WTC11 (cell line): ENCODE measurements around the gene LORICRIN. TPM values are rescaled to one million over a fixed set of nuclear protein-coding genes. Genes with fewer than 3 reads are reported as not detected.

Experiments
- ATAC-seq: fragments of 200-7000 bp; cut with Tn5 transposase; 2 replicates; pipeline ENCODE4 v1.10.0; 2021; ENCODE audit warnings: mild to moderate bottlenecking, moderate library complexity
- CTCF ChIA-PET: fragments of 300-600 bp; sonication (Branson Sonifier 250); formaldehyde crosslinking; loops from one replicate; lab custom pipeline; 2021; ENCODE audit warnings: antibody characterized with exemption; lab: Charles Lee
- POLR2A ChIA-PET: fragments of 350-600 bp; sonication (Branson Sonifier 250); formaldehyde crosslinking; loops from one replicate; lab custom pipeline; 2021; ENCODE audit warnings: antibody characterized with exemption; lab: Charles Lee
- DNase-seq: peaks from one replicate; pipeline ENCODE4 v3.0.0; 2021; ENCODE audit warnings: low spot score
- H3K27ac Mint-ChIP-seq: 2 replicates; pipeline ENCODE4 v1.8.0; 2021; ENCODE audit warnings: mixed read lengths
- H3K27me3 Mint-ChIP-seq: 2 replicates; pipeline ENCODE4 v1.8.0; 2021; ENCODE audit warnings: low read depth, mild to moderate bottlenecking, moderate library complexity, mixed read lengths
- H3K36me3 Mint-ChIP-seq: 2 replicates; pipeline ENCODE4 v1.8.0; 2021; ENCODE audit warnings: mixed read lengths
- H3K4me1 Mint-ChIP-seq: 2 replicates; pipeline ENCODE4 v1.8.0; 2022; ENCODE audit warnings: mixed read lengths
- H3K4me3 Mint-ChIP-seq: 2 replicates; pipeline ENCODE4 v1.8.0; 2021; ENCODE audit warnings: mild to moderate bottlenecking, moderate library complexity, mixed read lengths
- H3K9me3 Mint-ChIP-seq: 2 replicates; pipeline ENCODE4 v1.8.0; 2021; ENCODE audit warnings: mixed read lengths
- FOXJ3 ChIP-seq: sonication (generic); formaldehyde crosslinking; IDR thresholded peaks from 2 replicates; pipeline ENCODE4 v1.9.0; 2021; ENCODE audit warnings: missing genetic modification reagents, mild to moderate bottlenecking, borderline replicate concordance
- JUN ChIP-seq: sonication (generic); formaldehyde crosslinking; IDR thresholded peaks from 2 replicates; pipeline ENCODE4 v1.8.0; 2023; ENCODE audit warnings: mild to moderate bottlenecking, missing genetic modification reagents
- MXD4 ChIP-seq: fragments of 250-450 bp; sonication (Bioruptor Pico); IDR thresholded peaks from 2 replicates; pipeline ENCODE4 v1.8.0; 2021; ENCODE audit warnings: mild to moderate bottlenecking, moderate library complexity, borderline replicate concordance
- NFE2L1 ChIP-seq: sonication (generic); formaldehyde crosslinking; IDR thresholded peaks from 2 replicates; pipeline ENCODE4 v1.8.1; 2023; ENCODE audit warnings: missing genetic modification reagents
- TEAD4 ChIP-seq: sonication (generic); formaldehyde crosslinking; IDR thresholded peaks from 2 replicates; pipeline ENCODE4 v1.8.0; 2022; ENCODE audit warnings: mild to moderate bottlenecking, missing genetic modification reagents
- ZNF423 ChIP-seq: fragments of 250-450 bp; sonication (Bioruptor Pico); IDR thresholded peaks from 2 replicates; pipeline ENCODE4 v2.1.2; 2022; ENCODE audit warnings: mild to moderate bottlenecking, moderate library complexity
- total RNA-seq: library from RNA; stranded (reverse); gene quantifications from 3 replicates; pipeline ENCODE4 v1.2.3, GENCODE V29; 2021
- TF ChIP-seq, protein P1 (sequence below): sonication (generic); formaldehyde crosslinking; IDR thresholded peaks from 2 replicates; pipeline ENCODE4 v1.8.1; 2022; ENCODE audit warnings: mild to moderate bottlenecking, moderate library complexity, missing genetic modification reagents
- TF ChIP-seq, protein P2 (sequence below): fragments of 250-450 bp; sonication (Bioruptor Pico); IDR thresholded peaks from 2 replicates; pipeline ENCODE4 v1.9.0; 2021; ENCODE audit warnings: mild to moderate bottlenecking
- TF ChIP-seq, protein P3 (sequence below): sonication (generic); formaldehyde crosslinking; IDR thresholded peaks from 2 replicates; pipeline ENCODE4 v1.8.1; 2022; ENCODE audit warnings: low read depth, mild to moderate bottlenecking, moderate library complexity, missing genetic modification reagents, borderline replicate concordance
- TF ChIP-seq, protein P4 (sequence below): sonication (generic); formaldehyde crosslinking; IDR thresholded peaks from 2 replicates; pipeline ENCODE4 v1.8.1; 2022; ENCODE audit warnings: missing genetic modification reagents, borderline replicate concordance
- TF ChIP-seq, protein P5 (sequence below): sonication (generic); formaldehyde crosslinking; IDR thresholded peaks from 2 replicates; pipeline ENCODE4 v1.8.0; 2022; ENCODE audit warnings: mild to moderate bottlenecking, missing genetic modification reagents
- TF ChIP-seq, protein P6 (sequence below): sonication (generic); formaldehyde crosslinking; IDR thresholded peaks from 2 replicates; pipeline ENCODE4 v1.8.0; 2022; ENCODE audit warnings: mild to moderate bottlenecking, missing genetic modification reagents
- TF ChIP-seq, protein P7 (sequence below): sonication (generic); formaldehyde crosslinking; IDR thresholded peaks from 2 replicates; pipeline ENCODE4 v1.8.0; 2022; ENCODE audit warnings: mild to moderate bottlenecking, missing genetic modification reagents
- TF ChIP-seq, protein P8 (sequence below): sonication (generic); formaldehyde crosslinking; IDR thresholded peaks from 2 replicates; pipeline ENCODE4 v1.8.1; 2023; ENCODE audit warnings: mild to moderate bottlenecking, missing genetic modification reagents
- TF ChIP-seq, protein P9 (sequence below): sonication (generic); formaldehyde crosslinking; IDR thresholded peaks from 2 replicates; pipeline ENCODE4 v1.8.1; 2023; ENCODE audit warnings: mild to moderate bottlenecking, moderate library complexity, missing genetic modification reagents

Gene LORICRIN
- total RNA-seq, 1 experiment from 2014 or later, result not detected

DNA sequence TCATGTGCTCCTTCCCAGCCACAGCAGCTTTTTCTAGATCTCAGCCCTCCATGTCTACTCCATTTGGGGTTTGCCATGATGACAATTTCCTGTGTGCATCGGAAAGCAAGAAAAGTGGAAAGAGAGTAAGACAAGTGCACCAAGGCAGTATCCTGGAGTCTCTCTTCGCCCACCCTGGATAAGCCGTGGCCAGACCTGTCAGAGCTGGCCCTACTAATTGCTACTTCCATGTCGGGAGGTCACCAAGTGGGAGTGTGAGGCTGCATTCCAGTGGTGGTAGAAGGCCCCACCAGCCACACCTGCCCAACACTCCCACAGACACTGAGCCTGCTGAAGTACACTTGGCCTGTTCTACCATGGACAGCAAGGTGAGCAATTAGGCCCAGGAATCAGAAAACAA is 14.0 kb upstream of the LORICRIN start:
- DNase-seq (no peak), ATAC-seq (no peak)
- ChIA-PET CTCF (interaction anchor here (0.9 kb wide), 1 partner anchor 43 kb away, joined by 3 read pairs; no protein-coding TSS in a partner anchor), POLR2A (no interaction called here)
- Mint-ChIP-seq H3K27ac (no peak overlapping the region), H3K27me3 (peaks cover 12% of the 10 kb centered on the region), H3K4me3 (no peak overlapping the region), H3K9me3 (peaks cover 14% of the 10 kb centered on the region), H3K36me3 (no peaks in the 10 kb centered on the region), H3K4me1 (no peaks in the 10 kb centered on the region)
- TF ChIP-seq, protein P1, sequence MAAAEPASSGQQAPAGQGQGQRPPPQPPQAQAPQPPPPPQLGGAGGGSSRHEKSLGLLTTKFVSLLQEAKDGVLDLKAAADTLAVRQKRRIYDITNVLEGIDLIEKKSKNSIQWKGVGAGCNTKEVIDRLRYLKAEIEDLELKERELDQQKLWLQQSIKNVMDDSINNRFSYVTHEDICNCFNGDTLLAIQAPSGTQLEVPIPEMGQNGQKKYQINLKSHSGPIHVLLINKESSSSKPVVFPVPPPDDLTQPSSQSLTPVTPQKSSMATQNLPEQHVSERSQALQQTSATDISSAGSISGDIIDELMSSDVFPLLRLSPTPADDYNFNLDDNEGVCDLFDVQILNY, result no peak
- TF ChIP-seq, protein P2, sequence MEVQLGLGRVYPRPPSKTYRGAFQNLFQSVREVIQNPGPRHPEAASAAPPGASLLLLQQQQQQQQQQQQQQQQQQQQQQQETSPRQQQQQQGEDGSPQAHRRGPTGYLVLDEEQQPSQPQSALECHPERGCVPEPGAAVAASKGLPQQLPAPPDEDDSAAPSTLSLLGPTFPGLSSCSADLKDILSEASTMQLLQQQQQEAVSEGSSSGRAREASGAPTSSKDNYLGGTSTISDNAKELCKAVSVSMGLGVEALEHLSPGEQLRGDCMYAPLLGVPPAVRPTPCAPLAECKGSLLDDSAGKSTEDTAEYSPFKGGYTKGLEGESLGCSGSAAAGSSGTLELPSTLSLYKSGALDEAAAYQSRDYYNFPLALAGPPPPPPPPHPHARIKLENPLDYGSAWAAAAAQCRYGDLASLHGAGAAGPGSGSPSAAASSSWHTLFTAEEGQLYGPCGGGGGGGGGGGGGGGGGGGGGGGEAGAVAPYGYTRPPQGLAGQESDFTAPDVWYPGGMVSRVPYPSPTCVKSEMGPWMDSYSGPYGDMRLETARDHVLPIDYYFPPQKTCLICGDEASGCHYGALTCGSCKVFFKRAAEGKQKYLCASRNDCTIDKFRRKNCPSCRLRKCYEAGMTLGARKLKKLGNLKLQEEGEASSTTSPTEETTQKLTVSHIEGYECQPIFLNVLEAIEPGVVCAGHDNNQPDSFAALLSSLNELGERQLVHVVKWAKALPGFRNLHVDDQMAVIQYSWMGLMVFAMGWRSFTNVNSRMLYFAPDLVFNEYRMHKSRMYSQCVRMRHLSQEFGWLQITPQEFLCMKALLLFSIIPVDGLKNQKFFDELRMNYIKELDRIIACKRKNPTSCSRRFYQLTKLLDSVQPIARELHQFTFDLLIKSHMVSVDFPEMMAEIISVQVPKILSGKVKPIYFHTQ (CRISPR knock-in tag), result no peak
- no peak for TF ChIP-seq FOXJ3 (CRISPR knock-in tag)
- TF ChIP-seq, protein P3, sequence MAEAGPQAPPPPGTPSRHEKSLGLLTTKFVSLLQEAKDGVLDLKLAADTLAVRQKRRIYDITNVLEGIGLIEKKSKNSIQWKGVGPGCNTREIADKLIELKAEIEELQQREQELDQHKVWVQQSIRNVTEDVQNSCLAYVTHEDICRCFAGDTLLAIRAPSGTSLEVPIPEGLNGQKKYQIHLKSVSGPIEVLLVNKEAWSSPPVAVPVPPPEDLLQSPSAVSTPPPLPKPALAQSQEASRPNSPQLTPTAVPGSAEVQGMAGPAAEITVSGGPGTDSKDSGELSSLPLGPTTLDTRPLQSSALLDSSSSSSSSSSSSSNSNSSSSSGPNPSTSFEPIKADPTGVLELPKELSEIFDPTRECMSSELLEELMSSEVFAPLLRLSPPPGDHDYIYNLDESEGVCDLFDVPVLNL (CRISPR knock-in tag), result no peak
- TF ChIP-seq MXD4 (CRISPR knock-in tag), result no peak
- TF ChIP-seq NFE2L1, result no peak
- TF ChIP-seq, protein P4, sequence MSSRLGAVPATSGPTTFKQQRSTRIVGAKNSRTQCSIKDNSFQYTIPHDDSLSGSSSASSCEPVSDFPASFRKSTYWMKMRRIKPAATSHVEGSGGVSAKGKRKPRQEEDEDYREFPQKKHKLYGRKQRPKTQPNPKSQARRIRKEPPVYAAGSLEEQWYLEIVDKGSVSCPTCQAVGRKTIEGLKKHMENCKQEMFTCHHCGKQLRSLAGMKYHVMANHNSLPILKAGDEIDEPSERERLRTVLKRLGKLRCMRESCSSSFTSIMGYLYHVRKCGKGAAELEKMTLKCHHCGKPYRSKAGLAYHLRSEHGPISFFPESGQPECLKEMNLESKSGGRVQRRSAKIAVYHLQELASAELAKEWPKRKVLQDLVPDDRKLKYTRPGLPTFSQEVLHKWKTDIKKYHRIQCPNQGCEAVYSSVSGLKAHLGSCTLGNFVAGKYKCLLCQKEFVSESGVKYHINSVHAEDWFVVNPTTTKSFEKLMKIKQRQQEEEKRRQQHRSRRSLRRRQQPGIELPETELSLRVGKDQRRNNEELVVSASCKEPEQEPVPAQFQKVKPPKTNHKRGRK, result no peak
- TF ChIP-seq TEAD4 (CRISPR knock-in tag), result no peak
- TF ChIP-seq, protein P5, sequence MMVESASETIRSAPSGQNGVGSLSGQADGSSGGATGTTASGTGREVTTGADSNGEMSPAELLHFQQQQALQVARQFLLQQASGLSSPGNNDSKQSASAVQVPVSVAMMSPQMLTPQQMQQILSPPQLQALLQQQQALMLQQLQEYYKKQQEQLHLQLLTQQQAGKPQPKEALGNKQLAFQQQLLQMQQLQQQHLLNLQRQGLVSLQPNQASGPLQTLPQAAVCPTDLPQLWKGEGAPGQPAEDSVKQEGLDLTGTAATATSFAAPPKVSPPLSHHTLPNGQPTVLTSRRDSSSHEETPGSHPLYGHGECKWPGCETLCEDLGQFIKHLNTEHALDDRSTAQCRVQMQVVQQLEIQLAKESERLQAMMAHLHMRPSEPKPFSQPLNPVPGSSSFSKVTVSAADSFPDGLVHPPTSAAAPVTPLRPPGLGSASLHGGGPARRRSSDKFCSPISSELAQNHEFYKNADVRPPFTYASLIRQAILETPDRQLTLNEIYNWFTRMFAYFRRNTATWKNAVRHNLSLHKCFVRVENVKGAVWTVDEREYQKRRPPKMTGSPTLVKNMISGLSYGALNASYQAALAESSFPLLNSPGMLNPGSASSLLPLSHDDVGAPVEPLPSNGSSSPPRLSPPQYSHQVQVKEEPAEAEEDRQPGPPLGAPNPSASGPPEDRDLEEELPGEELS (CRISPR knock-in tag), result no peak
- TF ChIP-seq, protein P6, sequence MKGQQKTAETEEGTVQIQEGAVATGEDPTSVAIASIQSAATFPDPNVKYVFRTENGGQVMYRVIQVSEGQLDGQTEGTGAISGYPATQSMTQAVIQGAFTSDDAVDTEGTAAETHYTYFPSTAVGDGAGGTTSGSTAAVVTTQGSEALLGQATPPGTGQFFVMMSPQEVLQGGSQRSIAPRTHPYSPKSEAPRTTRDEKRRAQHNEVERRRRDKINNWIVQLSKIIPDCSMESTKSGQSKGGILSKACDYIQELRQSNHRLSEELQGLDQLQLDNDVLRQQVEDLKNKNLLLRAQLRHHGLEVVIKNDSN (CRISPR knock-in tag), result no peak
- TF ChIP-seq, protein P7, sequence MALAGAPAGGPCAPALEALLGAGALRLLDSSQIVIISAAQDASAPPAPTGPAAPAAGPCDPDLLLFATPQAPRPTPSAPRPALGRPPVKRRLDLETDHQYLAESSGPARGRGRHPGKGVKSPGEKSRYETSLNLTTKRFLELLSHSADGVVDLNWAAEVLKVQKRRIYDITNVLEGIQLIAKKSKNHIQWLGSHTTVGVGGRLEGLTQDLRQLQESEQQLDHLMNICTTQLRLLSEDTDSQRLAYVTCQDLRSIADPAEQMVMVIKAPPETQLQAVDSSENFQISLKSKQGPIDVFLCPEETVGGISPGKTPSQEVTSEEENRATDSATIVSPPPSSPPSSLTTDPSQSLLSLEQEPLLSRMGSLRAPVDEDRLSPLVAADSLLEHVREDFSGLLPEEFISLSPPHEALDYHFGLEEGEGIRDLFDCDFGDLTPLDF, result no peak

DNA sequence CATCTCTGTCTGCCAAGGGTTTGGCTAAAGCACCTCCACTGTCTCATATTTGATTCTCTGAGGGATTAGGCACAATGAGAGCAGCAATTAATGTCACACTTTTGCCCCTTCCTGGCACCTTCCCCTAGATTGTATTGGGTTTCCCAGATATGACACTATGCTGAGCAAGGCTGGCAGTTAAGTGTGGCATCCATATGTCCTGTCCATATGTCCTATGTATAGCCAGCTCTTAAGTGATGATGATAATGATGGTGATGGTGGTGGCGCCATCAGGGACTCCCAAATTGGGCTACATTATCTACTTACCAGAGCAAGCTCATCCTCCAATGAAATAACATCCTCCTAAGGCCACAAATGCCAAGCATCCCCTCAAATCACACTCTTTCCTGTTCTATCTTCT is 13.5 kb upstream of the LORICRIN start:
- POLR2A ChIA-PET, result no interaction called here
- Mint-ChIP-seq H3K4me1 (no peaks in the 10 kb centered on the region), H3K36me3 (no peaks in the 10 kb centered on the region), H3K27ac (no peak overlapping the region), H3K27me3 (peaks cover 12% of the 10 kb centered on the region), H3K9me3 (peaks cover 14% of the 10 kb centered on the region), H3K4me3 (no peak overlapping the region)
- ATAC-seq, result no peak
- CTCF ChIA-PET, result interaction anchor here (1.0 kb wide), 1 partner anchor 17 kb away, joined by 3 read pairs; no protein-coding TSS in a partner anchor
- no peak for DNase-seq
- TF ChIP-seq JUN (CRISPR knock-in tag) (no peak), ZNF423 (CRISPR knock-in tag) (no peak)
- TF ChIP-seq, protein P8, sequence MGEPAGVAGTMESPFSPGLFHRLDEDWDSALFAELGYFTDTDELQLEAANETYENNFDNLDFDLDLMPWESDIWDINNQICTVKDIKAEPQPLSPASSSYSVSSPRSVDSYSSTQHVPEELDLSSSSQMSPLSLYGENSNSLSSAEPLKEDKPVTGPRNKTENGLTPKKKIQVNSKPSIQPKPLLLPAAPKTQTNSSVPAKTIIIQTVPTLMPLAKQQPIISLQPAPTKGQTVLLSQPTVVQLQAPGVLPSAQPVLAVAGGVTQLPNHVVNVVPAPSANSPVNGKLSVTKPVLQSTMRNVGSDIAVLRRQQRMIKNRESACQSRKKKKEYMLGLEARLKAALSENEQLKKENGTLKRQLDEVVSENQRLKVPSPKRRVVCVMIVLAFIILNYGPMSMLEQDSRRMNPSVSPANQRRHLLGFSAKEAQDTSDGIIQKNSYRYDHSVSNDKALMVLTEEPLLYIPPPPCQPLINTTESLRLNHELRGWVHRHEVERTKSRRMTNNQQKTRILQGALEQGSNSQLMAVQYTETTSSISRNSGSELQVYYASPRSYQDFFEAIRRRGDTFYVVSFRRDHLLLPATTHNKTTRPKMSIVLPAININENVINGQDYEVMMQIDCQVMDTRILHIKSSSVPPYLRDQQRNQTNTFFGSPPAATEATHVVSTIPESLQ, result no peak
- TF ChIP-seq, protein P9, sequence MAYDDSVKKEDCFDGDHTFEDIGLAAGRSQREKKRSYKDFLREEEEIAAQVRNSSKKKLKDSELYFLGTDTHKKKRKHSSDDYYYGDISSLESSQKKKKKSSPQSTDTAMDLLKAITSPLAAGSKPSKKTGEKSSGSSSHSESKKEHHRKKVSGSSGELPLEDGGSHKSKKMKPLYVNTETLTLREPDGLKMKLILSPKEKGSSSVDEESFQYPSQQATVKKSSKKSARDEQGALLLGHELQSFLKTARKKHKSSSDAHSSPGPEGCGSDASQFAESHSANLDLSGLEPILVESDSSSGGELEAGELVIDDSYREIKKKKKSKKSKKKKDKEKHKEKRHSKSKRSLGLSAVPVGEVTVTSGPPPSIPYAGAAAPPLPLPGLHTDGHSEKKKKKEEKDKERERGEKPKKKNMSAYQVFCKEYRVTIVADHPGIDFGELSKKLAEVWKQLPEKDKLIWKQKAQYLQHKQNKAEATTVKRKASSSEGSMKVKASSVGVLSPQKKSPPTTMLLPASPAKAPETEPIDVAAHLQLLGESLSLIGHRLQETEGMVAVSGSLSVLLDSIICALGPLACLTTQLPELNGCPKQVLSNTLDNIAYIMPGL, result no peak
